Suprapubic skin (tissue), 4 donors: ENCODE results near the gene SLC35G2. TPM values are rescaled to one million over a fixed set of nuclear protein-coding genes. Genes with fewer than 3 reads are reported as not detected.
"Not testable (repeated sequence)": the region's sequence is repeated elsewhere in the genome, so short reads cannot be mapped to it uniquely, and the experiment has no call there.

Source experiments
- DNase-seq, 2 donors: peaks; one replicate each; pipeline ENCODE4 v3.0.0-alpha.2; 2019; ENCODE audit warnings: low spot score in 2 of 2
- H3K27ac ChIP-seq: fragments of 200-600 bp; sonication (generic); one replicate; pipeline ENCODE4 v1.5.1; 2019
- H3K27me3 ChIP-seq: fragments of 200-600 bp; sonication (generic); one replicate; pipeline ENCODE4 v1.5.1; 2019
- H3K36me3 ChIP-seq: fragments of 200-600 bp; sonication (generic); one replicate; pipeline ENCODE4 v1.5.1; 2019
- H3K4me1 ChIP-seq: fragments of 200-600 bp; sonication (generic); one replicate; pipeline ENCODE4 v1.5.1; 2019
- H3K4me3 ChIP-seq: fragments of 200-600 bp; sonication (generic); one replicate; pipeline ENCODE4 v1.5.1; 2019; ENCODE audit warnings: mild to moderate bottlenecking
- H3K9me3 ChIP-seq: fragments of 200-600 bp; sonication (generic); one replicate; pipeline ENCODE4 v1.5.1; 2019
- EP300 ChIP-seq: sonication (generic); formaldehyde crosslinking; IDR thresholded peaks from one replicate; pipeline ENCODE4 v1.6.1; 2017; ENCODE audit warnings: antibody characterized with exemption
- POLR2A ChIP-seq, 2 donors: fragments of 450-650 bp; IDR thresholded peaks; one replicate each; pipeline ENCODE4 v1.6.1; 2017; ENCODE audit warnings: antibody characterized with exemption in 2 of 2, mild to moderate bottlenecking in 2 of 2, moderate library complexity in 2 of 2
- POLR2AphosphoS5 ChIP-seq, 3 donors: sonication (generic); formaldehyde crosslinking; IDR thresholded peaks; one replicate each; pipeline ENCODE4 v1.6.1; 2017; ENCODE audit warnings: antibody characterized with exemption in 3 of 3
- WGBS: methylation state at CpG from one replicate; pipeline ENCODE4 v1.1.5; 2018; 5-methylcytosine and 5-hydroxymethylcytosine counted together
- total RNA-seq, 4 donors: library from RNA; depleted of rRNA; stranded (reverse); fragments of >200 nt; gene quantifications; one replicate each; pipeline ENCODE4 v1.1.0, GENCODE V29; 2016
- TF ChIP-seq, protein P1 (sequence below), 2 donors: fragments of 200-600 bp in 1 of 2; fragments of 450-650 bp in 1 of 2; sonication (generic) in 1 of 2; IDR thresholded peaks; one replicate each; pipeline ENCODE4 v1.5.1; 2016 to 2019; ENCODE audit warnings: antibody characterized with exemption in 2 of 2, mild to moderate bottlenecking in 1 of 2, moderate library complexity in 1 of 2

Gene SLC35G2
- total RNA-seq, 4 donors from 2014 or later = 0.98 to 3.7 (median 1.1) TPM

DNA sequence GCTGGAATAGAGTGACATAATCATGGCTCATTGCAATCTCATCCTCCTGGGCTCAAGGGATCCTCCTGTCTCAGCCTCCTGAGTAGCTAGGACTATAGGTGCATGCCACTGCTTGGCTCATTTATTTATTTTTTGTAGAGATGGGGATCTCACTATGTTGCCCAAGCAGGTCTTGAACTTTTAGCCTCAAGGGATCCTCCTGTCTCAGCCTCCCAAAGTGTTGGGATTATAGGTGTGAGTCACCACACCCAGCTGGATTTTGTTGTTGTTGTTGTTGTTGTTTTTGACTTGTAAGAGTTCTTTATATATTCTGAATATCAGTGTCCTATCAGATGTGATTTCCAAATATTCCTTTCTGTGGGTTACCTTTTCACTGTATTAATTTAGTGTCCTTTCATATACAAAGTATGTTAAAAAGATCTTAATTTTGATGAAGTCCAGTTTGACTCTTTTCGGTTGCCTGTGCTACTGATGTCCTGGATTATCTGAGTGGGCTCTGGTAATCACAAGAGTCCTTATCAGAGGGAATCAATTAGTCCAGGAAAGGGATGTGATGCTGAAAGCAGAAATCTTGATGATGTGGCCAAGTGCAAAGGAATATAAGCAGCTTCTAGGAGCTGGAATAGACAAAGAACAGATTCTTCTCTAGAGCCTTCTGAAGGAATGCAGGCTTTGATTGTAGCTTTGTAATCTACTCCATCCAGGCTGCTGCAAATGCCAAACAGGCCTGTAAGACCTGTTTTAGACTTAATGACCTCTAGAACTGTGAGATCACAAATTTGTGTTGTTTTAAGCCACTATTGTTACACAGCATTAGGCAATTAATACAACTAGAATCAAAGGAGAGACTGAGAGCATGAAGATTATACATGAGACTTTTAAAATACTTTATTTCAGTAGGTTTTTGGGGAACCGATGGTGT, 73.3 kb downstream of the SLC35G2 start:
- Histone ChIP-seq H3K27ac (no peak overlapping the region), H3K27me3 (no peaks in the 10 kb centered on the region), H3K36me3 (peaks cover 3% of the 10 kb centered on the region), H3K4me3 (no peak overlapping the region), H3K9me3 (no peaks in the 10 kb centered on the region), H3K4me1 (peaks cover 12% of the 10 kb centered on the region)
- WGBS = 47% methylated on average over 2 of the region's 2 CpGs
- no peak for TF ChIP-seq POLR2A (IDR thresholded peaks at IDR 0.05)
- no peak for TF ChIP-seq POLR2AphosphoS5 (IDR thresholded peaks at IDR 0.05)
- no peak for DNase-seq

DNA sequence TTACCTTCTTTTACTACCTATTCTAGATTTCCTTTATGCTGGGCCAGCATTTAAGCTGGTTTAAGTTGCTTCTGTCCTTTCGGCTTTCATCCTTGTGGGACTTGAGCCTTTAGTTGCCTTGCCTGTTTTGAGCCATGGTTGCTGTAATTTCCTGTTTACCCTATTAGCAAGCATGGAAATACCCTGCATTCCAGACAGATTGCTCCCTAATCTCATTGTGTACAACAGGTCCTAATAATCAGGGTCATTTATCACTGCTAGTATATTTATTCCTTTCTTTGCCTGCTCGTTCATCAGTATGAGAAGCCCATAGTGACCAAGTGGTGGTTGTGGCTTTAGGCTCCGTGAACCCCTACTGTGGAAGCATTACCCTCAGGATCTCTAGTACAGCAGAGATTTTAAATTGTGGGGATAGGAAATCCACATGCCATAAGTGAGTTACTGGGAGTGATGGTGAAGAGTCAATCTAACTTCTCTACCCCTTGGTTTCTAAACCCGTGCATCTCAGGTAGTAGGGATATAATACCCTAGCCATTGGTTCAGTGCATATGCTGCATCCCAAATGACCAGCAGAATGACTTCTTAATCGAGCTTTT, 75.0 kb downstream of the SLC35G2 start:
- Histone ChIP-seq H3K9me3 (no peaks in the 10 kb centered on the region), H3K36me3 (peaks cover 3% of the 10 kb centered on the region), H3K4me1 (peaks cover 23% of the 10 kb centered on the region), H3K4me3 (no peak overlapping the region), H3K27me3 (no peaks in the 10 kb centered on the region), H3K27ac (no peak overlapping the region)
- 62% methylated on average over 5 of the region's 5 CpGs for WGBS
- TF ChIP-seq EP300 (no peak), POLR2A (IDR thresholded peaks at IDR 0.05) (no peak), POLR2AphosphoS5 (IDR thresholded peaks at IDR 0.05) (no peak)
- TF ChIP-seq, protein P1, sequence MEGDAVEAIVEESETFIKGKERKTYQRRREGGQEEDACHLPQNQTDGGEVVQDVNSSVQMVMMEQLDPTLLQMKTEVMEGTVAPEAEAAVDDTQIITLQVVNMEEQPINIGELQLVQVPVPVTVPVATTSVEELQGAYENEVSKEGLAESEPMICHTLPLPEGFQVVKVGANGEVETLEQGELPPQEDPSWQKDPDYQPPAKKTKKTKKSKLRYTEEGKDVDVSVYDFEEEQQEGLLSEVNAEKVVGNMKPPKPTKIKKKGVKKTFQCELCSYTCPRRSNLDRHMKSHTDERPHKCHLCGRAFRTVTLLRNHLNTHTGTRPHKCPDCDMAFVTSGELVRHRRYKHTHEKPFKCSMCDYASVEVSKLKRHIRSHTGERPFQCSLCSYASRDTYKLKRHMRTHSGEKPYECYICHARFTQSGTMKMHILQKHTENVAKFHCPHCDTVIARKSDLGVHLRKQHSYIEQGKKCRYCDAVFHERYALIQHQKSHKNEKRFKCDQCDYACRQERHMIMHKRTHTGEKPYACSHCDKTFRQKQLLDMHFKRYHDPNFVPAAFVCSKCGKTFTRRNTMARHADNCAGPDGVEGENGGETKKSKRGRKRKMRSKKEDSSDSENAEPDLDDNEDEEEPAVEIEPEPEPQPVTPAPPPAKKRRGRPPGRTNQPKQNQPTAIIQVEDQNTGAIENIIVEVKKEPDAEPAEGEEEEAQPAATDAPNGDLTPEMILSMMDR (IDR thresholded peaks at IDR 0.05) = no peak
- DNase-seq = no peak

DNA sequence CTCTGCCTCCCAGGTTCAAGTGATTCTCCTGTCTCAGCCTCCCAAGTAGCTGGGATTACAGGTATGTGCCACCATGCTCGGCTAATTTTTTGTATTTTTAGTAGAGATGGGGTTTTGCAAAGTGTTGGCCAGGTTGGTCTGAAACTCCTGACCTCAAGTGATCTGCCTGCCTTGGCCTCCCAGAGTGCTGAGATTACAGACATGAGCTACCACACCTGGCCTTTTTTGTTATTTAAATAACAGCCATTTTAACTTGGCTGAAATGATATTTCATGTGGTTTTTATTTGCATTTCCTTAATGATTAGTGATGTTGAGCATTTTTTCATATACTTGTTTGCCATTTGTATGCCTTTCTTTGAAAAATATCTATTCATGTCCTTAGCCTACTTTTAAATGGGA, 78.2 kb downstream of the SLC35G2 start:
- 76% methylated on average over 1 of the region's 1 CpG for WGBS
- H3K36me3 ChIP-seq = not testable (repeated sequence)

DNA sequence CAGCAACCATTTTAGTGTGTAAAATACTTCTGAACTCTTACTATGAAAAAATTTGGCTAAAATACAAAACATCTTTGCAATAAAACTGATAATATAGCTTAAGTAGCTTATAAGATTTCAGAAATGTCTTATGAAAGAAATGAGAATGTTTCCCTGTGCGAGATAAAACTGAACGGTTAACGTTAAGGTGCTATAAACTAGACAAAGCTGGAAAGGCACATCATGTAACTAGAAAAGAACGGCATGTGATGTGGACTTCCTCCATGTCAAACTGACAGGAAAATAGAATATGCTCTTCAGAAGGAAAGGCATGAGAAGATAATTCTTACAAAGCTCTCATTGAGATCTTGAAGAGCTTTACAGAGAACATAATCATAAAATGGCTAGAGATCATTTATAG, 79.6 kb downstream of the SLC35G2 start:
- DNase-seq = no peak
- peaks cover 6% of the 10 kb centered on the region for H3K36me3 ChIP-seq
- H3K27ac ChIP-seq = no peak overlapping the region
- TF ChIP-seq POLR2A (IDR thresholded peaks at IDR 0.05) = no peak
- TF ChIP-seq EP300 = no peak
- no peak for TF ChIP-seq POLR2AphosphoS5 (IDR thresholded peaks at IDR 0.05)
- TF ChIP-seq, protein P1 (IDR thresholded peaks at IDR 0.05) = no peak
- no peaks in the 10 kb centered on the region for H3K9me3 ChIP-seq
- H3K4me1 ChIP-seq = peaks cover 27% of the 10 kb centered on the region
- no peak overlapping the region for H3K4me3 ChIP-seq
- H3K27me3 ChIP-seq = no peaks in the 10 kb centered on the region
- 75% methylated on average over 4 of the region's 4 CpGs for WGBS

More for the DNA sequence above, 78.2 kb downstream of the SLC35G2 start:
- not testable (repeated sequence) for H3K27ac ChIP-seq, H3K9me3 ChIP-seq, H3K27me3 ChIP-seq, DNase-seq, H3K4me3 ChIP-seq
- peaks cover 29% of the 10 kb centered on the region for H3K4me1 ChIP-seq

DNA sequence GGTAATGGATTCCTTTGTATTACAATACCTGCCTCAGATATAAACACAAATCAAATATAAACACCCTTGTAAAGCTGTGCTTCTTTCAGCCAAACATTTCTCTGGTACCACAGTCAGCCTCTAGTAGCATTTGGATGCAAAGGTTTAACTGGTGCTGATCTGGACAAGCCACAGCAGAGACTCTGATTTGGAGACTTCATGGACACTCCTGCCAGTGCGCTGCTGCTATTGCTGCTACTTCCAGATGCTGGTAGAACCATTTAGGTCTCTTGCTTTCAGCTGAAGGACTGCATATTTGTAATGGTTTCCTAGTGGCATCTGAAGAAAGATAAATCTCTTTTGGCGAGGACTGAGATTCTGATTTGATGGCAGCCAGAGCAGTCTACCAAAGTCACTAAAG, 80.0 kb downstream of the SLC35G2 start:
- peaks cover 23% of the 10 kb centered on the region for H3K4me1 ChIP-seq
- no peak for TF ChIP-seq EP300
- no peak for TF ChIP-seq POLR2AphosphoS5 (IDR thresholded peaks at IDR 0.05)
- TF ChIP-seq, protein P1 (IDR thresholded peaks at IDR 0.05) = no peak
- TF ChIP-seq POLR2A (IDR thresholded peaks at IDR 0.05) = no peak
- H3K9me3 ChIP-seq = peaks cover under 1% of the 10 kb centered on the region
- H3K36me3 ChIP-seq = peaks cover 6% of the 10 kb centered on the region
- H3K27ac ChIP-seq = no peak overlapping the region
- H3K4me3 ChIP-seq = no peak overlapping the region
- no peaks in the 10 kb centered on the region for H3K27me3 ChIP-seq
- 84% methylated on average over 2 of the region's 2 CpGs for WGBS
- DNase-seq = no peak

DNA sequence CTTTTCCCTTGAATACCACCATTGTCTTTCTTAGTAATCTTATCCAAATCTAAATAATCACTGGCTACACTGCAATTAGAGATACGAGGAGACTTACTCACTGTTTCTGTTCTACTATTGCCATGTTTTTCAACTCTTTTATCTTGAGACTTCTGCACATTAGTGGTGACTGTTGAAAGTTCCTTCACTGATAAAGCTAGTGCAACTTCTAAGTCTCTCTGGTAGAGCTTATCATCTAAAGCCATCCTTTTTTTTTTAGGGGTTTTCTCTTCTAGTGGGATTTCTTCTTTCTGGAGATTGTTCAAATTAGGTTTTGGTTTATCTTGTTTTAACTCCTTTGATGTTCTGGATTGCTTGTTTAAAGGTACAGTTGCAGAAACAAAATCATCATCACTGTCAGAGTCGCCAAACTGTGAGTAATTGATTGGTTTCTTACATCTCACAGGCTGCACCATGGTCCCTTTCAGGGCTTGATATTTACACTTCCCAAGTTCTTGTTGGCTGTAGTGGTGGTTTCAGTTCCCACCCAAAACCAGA, 80.8 kb downstream of the SLC35G2 start:
- H3K27ac ChIP-seq = no peak overlapping the region
- 77% methylated on average over 2 of the region's 2 CpGs for WGBS
- TF ChIP-seq, protein P1 (IDR thresholded peaks at IDR 0.05) = no peak
- TF ChIP-seq EP300 = no peak
- no peak for TF ChIP-seq POLR2AphosphoS5 (IDR thresholded peaks at IDR 0.05)
- TF ChIP-seq POLR2A (IDR thresholded peaks at IDR 0.05) = no peak

DNA sequence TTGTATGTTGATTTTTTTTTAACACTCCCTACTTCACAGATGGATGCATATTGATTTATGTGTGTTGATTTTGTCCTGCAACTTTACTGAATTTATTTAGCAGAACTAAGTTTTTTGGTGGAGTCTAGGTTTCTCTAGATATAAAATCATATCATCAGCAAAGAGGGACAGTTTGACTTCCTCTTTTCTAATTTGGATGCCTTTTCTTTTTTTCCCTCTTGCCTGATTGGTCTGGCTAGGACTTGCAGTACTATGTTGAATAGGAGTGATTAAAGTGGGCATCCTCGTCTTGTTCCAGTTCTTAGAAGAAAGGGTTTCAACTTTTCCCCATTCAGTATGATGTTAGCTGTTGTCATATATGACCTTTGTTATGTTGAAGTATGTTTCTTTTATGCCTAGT, 81.8 kb downstream of the SLC35G2 start:
- H3K27me3 ChIP-seq, H3K27ac ChIP-seq, DNase-seq, H3K36me3 ChIP-seq, H3K4me3 ChIP-seq: not testable (repeated sequence)
- Histone ChIP-seq H3K9me3 (peaks cover 16% of the 10 kb centered on the region), H3K4me1 (peaks cover 18% of the 10 kb centered on the region)
- WGBS = 92% methylated on average over 1 of the region's 1 CpG

More for the DNA sequence above, 80.8 kb downstream of the SLC35G2 start:
- no peaks in the 10 kb centered on the region for H3K27me3 ChIP-seq
- peaks cover 18% of the 10 kb centered on the region for H3K4me1 ChIP-seq
- H3K36me3 ChIP-seq = peaks cover 6% of the 10 kb centered on the region
- no peak overlapping the region for H3K4me3 ChIP-seq
- H3K9me3 ChIP-seq = peaks cover 8% of the 10 kb centered on the region
- DNase-seq = no peak
